SK-N-SH (cell line): ENCODE measurements around the gene MARCKSL1. TPM values are rescaled to one million over a fixed set of nuclear protein-coding genes. Genes with fewer than 3 reads are reported as not detected.

Experiments used
- CTCF ChIA-PET: fragments of 300-600, 350-600 bp; formaldehyde crosslinking; extraction: SDS; loops from one replicate; lab custom pipeline; 2021; lab: Yijun Ruan, JAX
- POLR2A ChIA-PET: fragments of 350-600 bp; sonication (Branson Sonifier 250); formaldehyde crosslinking; extraction: SDS; loops from one replicate; lab custom pipeline; 2020; ENCODE audit warnings: antibody characterized with exemption, inconsistent platforms; lab: Yijun Ruan, JAX
- DNase-seq: peaks from one replicate; pipeline ENCODE4 v3.0.0; 2012
- H2AFZ ChIP-seq: fragments of 200-600 bp; sonication (generic); 2 replicates; pipeline ENCODE4 v1.8.1; 2016; ENCODE audit warnings: antibody characterized with exemption, mild to moderate bottlenecking, low read depth
- H3F3A ChIP-seq: fragments of 200-600 bp; sonication (generic); replicated peaks from 2 replicates; pipeline ENCODE3; 2016; ENCODE audit warnings: antibody characterized with exemption, mild to moderate bottlenecking; ENCODE audit not compliant: insufficient read depth
- H3K27ac ChIP-seq, 2 experiments: fragments of 200-500 bp in 1 of 2; fragments of 200-600 bp in 1 of 2; sonication (Bioruptor generic) in 1 of 2; sonication (generic), shearing (Covaris generic) in 1 of 2; 2 replicates each; pipeline versions ENCODE4 v1.5.1 to v1.6.1; 2014 to 2016; ENCODE audit warnings: low read depth in 2 of 2, inconsistent platforms in 1 of 2, low read length in 1 of 2, mild to moderate bottlenecking in 1 of 2, mixed read lengths in 1 of 2
- H3K27me3 ChIP-seq: fragments of 200-600 bp; sonication (generic), shearing (Covaris generic); 2 replicates; pipeline ENCODE4 v1.6.1; 2016; ENCODE audit warnings: mixed run types; ENCODE audit not compliant: insufficient read depth
- H3K36me3 ChIP-seq, 2 experiments: fragments of 200-500 bp in 1 of 2; fragments of 200-600 bp in 1 of 2; sonication (Bioruptor generic) in 1 of 2; sonication (generic) in 1 of 2; replicated peaks in 1 of 2; 2 replicates each; pipeline versions ENCODE3 to v1.5.1; 2014 to 2016; ENCODE audit warnings: low read length in 1 of 2, mild to moderate bottlenecking in 1 of 2; ENCODE audit not compliant: insufficient read depth in 2 of 2, control insufficient read depth in 1 of 2
- H3K4me1 ChIP-seq, 2 experiments: fragments of 200-500 bp in 1 of 2; fragments of 200-600 bp in 1 of 2; sonication (Bioruptor generic) in 1 of 2; sonication (generic), shearing (Covaris generic) in 1 of 2; 2 replicates each; pipeline versions ENCODE4 v1.5.1 to v1.6.1; 2014 to 2016; ENCODE audit warnings: low read depth in 1 of 2, low read length in 1 of 2, mixed run types in 1 of 2; ENCODE audit not compliant: insufficient read depth in 2 of 2, control insufficient read depth in 1 of 2
- H3K4me2 ChIP-seq: fragments of 200-600 bp; sonication (generic), shearing (Covaris generic); 2 replicates; pipeline ENCODE4 v1.6.1; 2017; ENCODE audit warnings: mixed run types
- H3K4me3 ChIP-seq, 2 experiments: fragments of 200-500 bp in 1 of 2; fragments of 200-600 bp in 1 of 2; sonication (Bioruptor generic) in 1 of 2; sonication (generic), shearing (Covaris generic) in 1 of 2; 2 replicates each; pipeline versions ENCODE4 v1.5.1 to v1.8.1; 2014 to 2016; ENCODE audit warnings: low read depth in 2 of 2, inconsistent platforms in 1 of 2, low read length in 1 of 2, mild to moderate bottlenecking in 1 of 2, mixed read lengths in 1 of 2, moderate library complexity in 1 of 2
- H3K79me2 ChIP-seq: fragments of 200-600 bp; sonication (generic); 2 replicates; pipeline ENCODE4 v1.8.1; 2017; ENCODE audit warnings: mild to moderate bottlenecking; ENCODE audit not compliant: insufficient read depth
- H3K9ac ChIP-seq: fragments of 200-600 bp; sonication (generic); 2 replicates; pipeline ENCODE4 v1.6.1; 2017; ENCODE audit warnings: mixed run types
- H3K9me2 ChIP-seq: fragments of 200-600 bp; sonication (generic); 2 replicates; pipeline ENCODE4 v1.6.1; 2017; ENCODE audit warnings: mixed run types
- H3K9me3 ChIP-seq: fragments of 200-600 bp; sonication (generic); 2 replicates; pipeline ENCODE4 v1.6.1; 2017; ENCODE audit warnings: mixed run types, mild to moderate bottlenecking, moderate library complexity
- H4K20me1 ChIP-seq: fragments of 200-600 bp; sonication (generic); 2 replicates; pipeline ENCODE4 v1.6.1; 2017; ENCODE audit warnings: mild to moderate bottlenecking, mixed run types; ENCODE audit not compliant: insufficient read depth
- ELF1 ChIP-seq: IDR thresholded peaks from 2 replicates; pipeline ENCODE4 v1.4.0; 2012
- EP300 ChIP-seq, 2 experiments: IDR thresholded peaks; 2 replicates each; pipeline versions ENCODE4 v1.4.0 to v1.6.1; 2012; ENCODE audit warnings: borderline replicate concordance in 1 of 2, low read depth in 1 of 2, low read length in 1 of 2
- EZH2phosphoT487 ChIP-seq: fragments of 200-600 bp; sonication (generic); IDR thresholded peaks from 2 replicates; pipeline ENCODE4 v1.6.1; 2017; ENCODE audit warnings: low read depth, mixed run types, mild to moderate bottlenecking, antibody characterized with exemption, moderate library complexity, borderline replicate concordance
- FOSL2 ChIP-seq: IDR thresholded peaks from 2 replicates; pipeline ENCODE4 v1.4.0; 2012; ENCODE audit warnings: low read depth, mild to moderate bottlenecking, moderate library complexity, borderline replicate concordance
- FOXJ3 ChIP-seq: sonication (generic); formaldehyde crosslinking; IDR thresholded peaks from 2 replicates; pipeline ENCODE4 v1.5.1; 2020; ENCODE audit warnings: mild to moderate bottlenecking, missing genetic modification reagents
- GABPA ChIP-seq: IDR thresholded peaks from 2 replicates; pipeline ENCODE4 v1.4.0; 2012; ENCODE audit warnings: low read depth, mild to moderate bottlenecking
- GATA2 ChIP-seq: sonication (generic); formaldehyde crosslinking; IDR thresholded peaks from 2 replicates; pipeline ENCODE4 v1.5.0; 2020; ENCODE audit warnings: mild to moderate bottlenecking, missing genetic modification reagents
- MAX ChIP-seq: IDR thresholded peaks from 2 replicates; pipeline ENCODE4 v1.4.0; 2012; ENCODE audit warnings: low read depth
- MEF2A ChIP-seq: IDR thresholded peaks from 2 replicates; pipeline ENCODE4 v1.4.0; 2012; ENCODE audit warnings: low read depth, borderline replicate concordance
- NFIC ChIP-seq: IDR thresholded peaks from 2 replicates; pipeline ENCODE4 v1.4.0; 2012; ENCODE audit warnings: borderline replicate concordance
- POLR2AphosphoS5 ChIP-seq: IDR thresholded peaks from 2 replicates; pipeline ENCODE4 v1.6.1; 2012; ENCODE audit warnings: low read depth, low read length
- REST ChIP-seq: IDR thresholded peaks from 2 replicates; pipeline ENCODE4 v1.6.1; 2012; ENCODE audit warnings: mild to moderate bottlenecking, low read depth, low read length, moderate library complexity
- RXRA ChIP-seq: IDR thresholded peaks from 2 replicates; pipeline ENCODE4 v1.4.0; 2012; ENCODE audit warnings: low read depth, mild to moderate bottlenecking, borderline replicate concordance
- SMC3 ChIP-seq: IDR thresholded peaks from 2 replicates; pipeline ENCODE4 v1.6.1; 2012; ENCODE audit warnings: low read depth, low read length, improper control_type of control experiment
- TCF12 ChIP-seq: IDR thresholded peaks from 2 replicates; pipeline ENCODE4 v1.4.0; 2012
- USF2 ChIP-seq: fragments of 150-350 bp; IDR thresholded peaks from 2 replicates; pipeline ENCODE4 v1.6.1; 2017; ENCODE audit warnings: antibody characterized with exemption, low read length, low read depth, borderline replicate concordance
- ZBTB33 ChIP-seq: IDR thresholded peaks from 2 replicates; pipeline ENCODE4 v1.4.0; 2012; ENCODE audit warnings: low read depth, borderline replicate concordance
- WGBS: methylation state at CpG from one replicate; pipeline ENCODE4 v1.1.6; 2017; ENCODE audit warnings: low lambda C conversion rate; 5-methylcytosine and 5-hydroxymethylcytosine counted together
- polyA plus RNA-seq, 3 experiments: library from polyadenylated mRNA; depleted of rRNA; stranded (reverse); fragments of >200 nt; gene quantifications; 2 replicates each; pipeline ENCODE4 v1.2.3, GENCODE V29; 2012

Gene MARCKSL1
- polyA plus RNA-seq, 1 of the 3 experiments (the other 2 are of a cell fraction), result 275 TPM

GRCh38 chr1:32349211-32349708 is 13.2 kb upstream of the MARCKSL1 start (continued):
- TF ChIP-seq EZH2phosphoT487, result no peak

GRCh38 chr1:32346532-32347157 is 10.6 kb upstream of the MARCKSL1 start:
- Histone ChIP-seq H3K4me2 (no peak overlapping the region), H3K4me1 (no peaks in the 10 kb centered on the region; a peak in 1 of 4 replicates), H3K79me2 (no peaks in the 10 kb centered on the region), H3K36me3 (no peaks in the 10 kb centered on the region), H2AFZ (no peak overlapping the region), H3K9ac (no peak overlapping the region), H4K20me1 (no peaks in the 10 kb centered on the region), H3K9me3 (no peaks in the 10 kb centered on the region), H3K27ac (no peak overlapping the region), H3K9me2 (no peaks in the 10 kb centered on the region), H3F3A (no peaks in the 10 kb centered on the region), H3K27me3 (no peaks in the 10 kb centered on the region), H3K4me3 (no peak overlapping the region)
- WGBS, result 84% methylated on average over 9 of the region's 9 CpGs
- TF ChIP-seq SMC3, result no peak
- TF ChIP-seq USF2, result no peak
- no peak for TF ChIP-seq RXRA
- TF ChIP-seq ELF1, result no peak
- TF ChIP-seq GABPA, result no peak
- TF ChIP-seq NFIC, result no peak
- ChIA-PET CTCF (interaction anchor here (0.7 to 0.9 kb wide), 2 partner anchors 13 to 265 kb away, joined by 3 read pairs; no protein-coding TSS in a partner anchor), POLR2A (interaction anchor here (0.7 to 1.2 kb wide), 2 partner anchors 10 to 11 kb away, joined by 4 to 5 read pairs; partner anchors contain the start of gene MARCKSL1)
- no peak for DNase-seq

- 52% methylated on average over 8 of the region's 8 CpGs for WGBS
- no peaks in the 10 kb centered on the region for H3K79me2 ChIP-seq
- no peaks in the 10 kb centered on the region for H3K9me3 ChIP-seq
- no peaks in the 10 kb centered on the region for H3K27me3 ChIP-seq
- no peak for DNase-seq
- H4K20me1 ChIP-seq, result no peaks in the 10 kb centered on the region
- H2AFZ ChIP-seq, result no peak overlapping the region
- no peak overlapping the region for H3K4me2 ChIP-seq
- H3K9me2 ChIP-seq, result no peaks in the 10 kb centered on the region
- H3K4me3 ChIP-seq, result no peak overlapping the region
- H3F3A ChIP-seq, result no peaks in the 10 kb centered on the region
- CTCF ChIA-PET, result interaction anchor here (0.9 to 1.4 kb wide), 2 partner anchors 9 to 14 kb away, joined by 3 to 4 read pairs; partner anchors contain the start of gene MARCKSL1
- no peaks in the 10 kb centered on the region for H3K36me3 ChIP-seq
- POLR2A ChIA-PET, result interaction anchor here (1.3 kb wide), 1 partner anchor 9 kb away, joined by 3 read pairs; the partner anchor contains the start of gene MARCKSL1
- no peaks in the 10 kb centered on the region; a peak in 1 of 4 replicates for H3K4me1 ChIP-seq
- no peak overlapping the region for H3K9ac ChIP-seq
- no peak overlapping the region for H3K27ac ChIP-seq
- no peak for TF ChIP-seq EP300 (IDR thresholded peaks at IDR 0.05; ENCODE audit: borderline replicate concordance in 1 of 2, low read depth in 1 of 2, low read length in 1 of 2)
- no peak for TF ChIP-seq REST
- no peak for TF ChIP-seq FOSL2
- no peak for TF ChIP-seq FOXJ3 (CRISPR knock-in tag)
- TF ChIP-seq GATA2, result no peak
- TF ChIP-seq MAX, result no peak
- no peak for TF ChIP-seq SMC3
- no peak for TF ChIP-seq MEF2A
- no peak for TF ChIP-seq ELF1
- no peak for TF ChIP-seq RXRA
- TF ChIP-seq POLR2AphosphoS5, result no peak
- TF ChIP-seq ZBTB33, result no peak
- no peak for TF ChIP-seq NFIC
- TF ChIP-seq TCF12, result no peak
Observed at GRCh38 chr1:32345289-32345827, 9.3 kb upstream of the MARCKSL1 start.
